Mesenteric fat pad (tissue), 1 donor: ENCODE measurements around the gene ZBTB25. TPM values are rescaled to one million over a fixed set of nuclear protein-coding genes. Genes with fewer than 3 reads are reported as not detected.

Experiments used
- DNase-seq: peaks from one replicate; pipeline ENCODE4 v3.0.0-alpha.2; 2020; ENCODE audit warnings: low spot score
- total RNA-seq: library from RNA; stranded (reverse); fragmentation: NEBNext Ultra II Directional; extraction: Animal tissue kit (Norgen Biotek cat#: 25700); gene quantifications from one replicate; pipeline ENCODE4 v1.2.1, GENCODE V29; 2021
- donor health status: DM: yes; HTN: yes; CAD: no.

Gene ZBTB25
- total RNA-seq, 1 donor from 2014 or later: 11.2 TPM

DNA sequence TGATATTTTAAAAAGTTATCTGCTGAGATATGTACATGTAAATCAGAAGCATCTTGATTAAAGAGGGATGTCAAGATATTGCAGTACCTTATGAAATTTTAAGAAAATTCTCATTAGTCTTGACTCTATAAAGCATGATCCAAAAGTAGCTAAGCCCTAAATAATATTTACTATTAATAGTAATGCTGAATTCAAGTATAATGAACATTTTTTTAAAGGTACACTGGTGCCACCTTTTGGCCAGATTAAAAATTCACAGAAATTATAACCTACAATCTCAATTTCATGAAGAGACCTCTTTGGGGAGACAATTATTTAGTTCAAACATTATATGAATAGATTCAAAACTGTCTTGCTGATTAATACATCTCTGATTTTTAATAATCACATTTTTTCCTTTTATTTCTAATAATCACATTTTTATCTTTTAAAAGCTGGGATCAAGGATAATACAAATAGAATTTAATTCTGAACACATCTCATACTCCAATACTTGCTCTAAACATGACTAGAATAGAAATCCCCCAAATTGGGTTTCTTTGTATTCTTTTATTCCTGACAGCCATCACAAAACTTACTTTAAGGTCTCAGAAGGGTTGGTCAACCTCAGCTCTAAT is 24.9 kb downstream of the ZBTB25 start:
- no peak for DNase-seq

DNA sequence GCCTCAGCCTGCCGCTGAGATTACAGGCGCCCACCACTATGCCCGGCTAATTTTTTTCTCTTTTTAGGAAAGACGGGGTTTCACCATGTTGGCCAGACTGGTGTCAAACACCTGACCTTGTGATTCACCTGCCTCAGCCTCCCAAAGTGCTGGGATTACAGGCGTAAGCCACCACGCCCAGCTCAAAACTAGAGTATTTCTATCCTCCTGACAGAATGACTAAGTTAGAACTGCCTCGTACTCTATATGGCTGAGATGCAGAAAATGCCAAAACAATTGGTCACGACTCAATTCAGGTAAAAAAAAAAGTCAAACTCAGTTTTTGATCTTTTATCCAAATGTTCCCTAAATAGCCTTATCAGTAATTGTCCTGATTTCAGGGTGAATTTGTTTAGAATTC is 27.2 kb downstream of the ZBTB25 start:
- DNase-seq: no peak

DNA sequence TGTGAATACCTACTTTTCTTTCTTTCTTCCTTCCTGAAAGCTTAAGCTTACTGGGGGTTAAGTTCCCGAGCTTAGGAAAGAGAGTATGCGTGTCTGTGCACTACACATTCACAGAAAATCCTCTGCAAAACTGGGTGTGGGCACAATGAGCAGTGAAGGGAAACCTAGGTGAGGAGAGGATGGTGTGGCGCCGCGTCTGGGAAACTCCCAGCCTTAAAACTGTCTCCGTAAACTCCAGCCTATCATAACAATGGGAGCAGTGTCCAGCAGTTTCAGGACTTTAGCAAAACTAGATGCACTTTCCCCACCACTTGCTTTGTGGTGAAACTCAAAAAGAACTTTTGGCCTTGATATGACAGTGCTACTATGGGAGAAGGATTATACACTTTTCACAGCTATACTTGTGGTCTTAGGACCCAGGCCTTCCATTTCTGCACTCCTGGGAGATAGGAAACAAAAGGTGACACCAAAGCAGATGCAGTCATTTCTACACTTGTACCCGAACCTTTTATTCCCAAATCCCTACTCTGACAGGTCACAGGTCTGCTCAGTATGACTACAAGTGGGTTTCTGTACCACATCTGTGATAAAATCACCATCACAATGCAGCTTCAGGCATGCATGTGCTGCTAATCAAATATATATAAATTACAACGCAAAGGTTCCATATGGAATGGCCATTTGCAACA is 27.9 kb downstream of the ZBTB25 start:
- no peak for DNase-seq

DNA sequence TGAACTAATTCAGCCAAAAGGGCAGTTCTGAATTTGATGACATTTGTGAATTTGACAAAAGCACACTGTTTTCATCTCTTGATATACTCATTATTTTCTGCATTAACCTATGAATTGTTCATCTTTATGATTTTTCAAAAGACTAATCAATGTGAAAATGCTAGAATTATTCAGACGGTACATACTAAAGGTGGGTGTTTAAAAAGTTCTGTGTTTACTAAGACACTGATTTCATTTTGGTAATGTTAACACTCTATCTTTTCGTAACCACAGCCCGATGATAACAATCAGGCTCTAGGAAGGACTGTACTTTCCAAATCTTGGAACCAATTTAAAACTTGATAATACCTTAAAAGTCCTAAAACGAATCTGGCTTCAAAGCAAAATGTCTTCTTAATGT is 28.9 kb downstream of the ZBTB25 start:
- no peak for DNase-seq

DNA sequence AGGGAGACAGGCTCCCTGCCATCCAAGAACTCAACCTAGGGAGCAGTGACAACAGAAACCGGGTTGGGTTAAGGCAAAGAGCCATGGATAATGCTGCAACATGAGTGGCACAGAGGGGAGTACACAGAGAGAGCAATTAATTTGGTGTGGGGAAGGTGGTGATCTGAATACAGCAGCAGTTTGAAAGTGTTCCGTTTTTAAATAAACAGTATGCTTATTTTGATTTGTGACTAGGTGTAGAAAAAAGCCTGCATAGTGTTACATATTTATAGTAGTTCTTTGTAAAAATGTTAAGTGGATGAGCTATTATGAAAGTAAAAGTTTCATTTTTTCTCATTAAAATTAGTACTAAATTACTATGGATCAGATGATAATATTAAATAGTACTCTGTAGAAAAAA is 29.6 kb downstream of the ZBTB25 start:
- DNase-seq: no peak

DNA sequence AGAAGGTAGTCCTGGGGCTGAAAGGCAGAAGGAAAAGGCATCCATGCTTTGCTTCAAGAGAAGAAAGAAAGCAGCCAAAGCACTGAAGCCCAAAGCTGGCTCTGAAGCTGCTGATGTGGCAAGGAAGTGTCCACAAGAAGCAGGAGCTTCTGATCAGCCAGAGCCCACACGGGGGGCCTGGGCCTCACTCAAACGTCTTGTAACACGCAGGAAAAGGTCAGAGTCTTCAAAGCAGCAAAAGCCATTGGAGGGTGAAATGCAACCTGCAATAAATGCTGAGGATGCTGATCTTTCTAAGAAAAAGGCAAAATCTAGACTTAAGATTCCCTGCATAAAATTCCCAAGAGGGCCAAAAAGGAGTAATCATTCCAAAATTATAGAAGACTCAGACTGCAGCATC is 35.2 kb downstream of the ZBTB25 start:
- DNase-seq: no peak

DNA sequence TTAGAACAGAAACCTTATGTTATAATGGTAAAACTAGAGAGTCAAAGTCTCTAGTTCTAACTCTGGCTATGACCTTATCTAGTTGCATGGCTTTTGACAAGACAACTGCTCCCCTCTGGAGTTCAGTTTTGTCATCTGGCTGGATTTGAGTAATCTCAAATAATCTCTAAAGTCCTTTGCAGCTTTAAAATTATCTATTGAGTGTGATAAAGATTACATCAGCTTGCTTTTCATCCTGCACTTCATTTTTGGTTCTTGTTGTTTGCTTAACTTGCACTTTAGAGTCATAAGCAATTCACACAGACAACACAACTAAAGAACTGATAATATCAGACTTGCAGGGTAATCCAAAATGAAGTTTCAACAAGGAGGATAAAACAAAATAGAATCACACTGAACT is 36.1 kb downstream of the ZBTB25 start:
- no peak for DNase-seq

DNA sequence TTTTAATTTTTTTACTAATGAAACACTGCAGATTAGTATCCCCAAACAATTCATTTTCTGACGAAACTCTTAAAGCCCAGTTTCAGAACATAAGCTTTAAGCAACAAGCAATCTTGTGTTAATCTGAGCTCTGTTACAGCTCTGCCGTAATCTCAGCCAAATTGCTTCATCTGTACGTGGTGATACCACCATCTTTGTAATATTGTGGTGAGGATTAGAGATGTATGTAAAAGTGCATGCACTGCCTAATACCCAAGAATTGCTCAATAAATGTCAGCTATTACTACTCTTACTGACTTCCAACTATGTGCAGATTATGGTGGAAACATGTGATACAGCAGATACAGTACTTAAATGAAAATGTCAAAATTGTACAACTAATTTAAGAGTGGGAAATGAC is 36.5 kb downstream of the ZBTB25 start:
- DNase-seq: no peak

DNA sequence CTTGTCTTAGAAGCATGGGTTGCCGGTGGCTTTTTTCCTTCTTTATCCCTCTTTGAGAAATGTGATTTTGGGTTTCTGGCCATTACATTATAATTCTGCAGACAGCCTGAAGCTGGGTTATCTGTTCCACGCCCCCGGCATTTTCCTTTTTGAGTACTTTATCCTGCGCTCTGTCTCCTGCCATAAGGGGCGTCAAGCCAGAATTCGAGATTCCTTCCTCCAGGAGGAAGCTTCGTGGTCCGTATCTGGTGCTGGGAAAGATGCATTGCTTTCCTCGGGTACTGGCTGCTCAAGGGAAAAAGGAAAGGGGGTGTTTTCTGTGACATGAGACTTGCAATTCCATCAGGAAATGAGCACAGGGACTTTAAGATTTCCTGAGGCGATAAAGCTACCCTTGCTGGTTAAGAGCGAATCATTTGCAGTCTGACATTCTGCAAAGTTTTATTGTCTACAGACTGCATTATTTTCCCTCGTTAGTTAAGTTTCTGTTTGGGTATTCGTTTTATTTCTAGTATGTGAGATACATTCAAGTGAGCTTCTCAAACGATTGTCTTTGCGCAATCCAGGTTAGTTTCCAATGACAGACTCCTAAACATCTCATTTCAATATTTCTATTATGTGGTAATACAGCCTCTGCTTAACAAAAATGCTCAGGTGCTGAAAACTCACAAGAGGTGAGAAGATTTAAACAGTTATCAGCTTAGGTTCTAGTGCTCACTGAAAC is 37.6 kb downstream of the ZBTB25 start:
- no peak for DNase-seq

DNA sequence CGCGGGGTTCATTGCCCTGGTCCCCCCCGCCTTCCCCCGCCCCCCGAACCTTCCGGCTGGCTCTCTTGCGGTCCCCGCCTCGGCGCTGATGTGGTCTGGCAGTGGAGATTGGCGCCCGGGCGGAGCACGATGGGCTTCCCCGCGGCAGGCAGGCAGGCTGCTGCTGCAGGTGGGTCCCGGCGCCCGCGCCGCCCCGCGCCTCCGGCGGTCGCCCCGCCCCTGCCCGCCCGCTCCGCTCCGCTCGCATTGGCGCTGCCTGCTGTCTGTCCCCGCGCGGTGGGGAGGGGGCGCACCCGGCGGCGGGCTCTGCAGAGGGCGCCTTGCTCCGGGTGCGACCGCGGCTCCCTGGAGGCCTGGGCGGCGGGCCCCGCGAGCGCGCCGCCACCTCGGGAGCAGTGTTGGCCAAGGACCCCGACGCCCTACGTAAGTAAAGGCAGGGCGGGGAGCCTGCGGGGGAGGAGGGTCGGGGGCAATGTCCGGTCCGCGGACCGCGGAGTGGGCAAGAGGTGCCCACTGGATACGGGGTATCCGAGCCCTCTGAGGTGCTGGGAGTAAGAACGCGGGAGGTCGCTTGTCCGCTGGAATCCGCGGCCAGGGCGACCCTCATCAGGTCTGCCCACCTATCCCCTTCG is 38.3 kb downstream of the ZBTB25 start, which contains the start of gene AKAP5:
Gene AKAP5, plus strand, starts transcription at position 309 of the 632 bp plus-strand sequence. CDS start 2,896 bp downstream, outside the sequence.
- DNase-seq: no peak

DNA sequence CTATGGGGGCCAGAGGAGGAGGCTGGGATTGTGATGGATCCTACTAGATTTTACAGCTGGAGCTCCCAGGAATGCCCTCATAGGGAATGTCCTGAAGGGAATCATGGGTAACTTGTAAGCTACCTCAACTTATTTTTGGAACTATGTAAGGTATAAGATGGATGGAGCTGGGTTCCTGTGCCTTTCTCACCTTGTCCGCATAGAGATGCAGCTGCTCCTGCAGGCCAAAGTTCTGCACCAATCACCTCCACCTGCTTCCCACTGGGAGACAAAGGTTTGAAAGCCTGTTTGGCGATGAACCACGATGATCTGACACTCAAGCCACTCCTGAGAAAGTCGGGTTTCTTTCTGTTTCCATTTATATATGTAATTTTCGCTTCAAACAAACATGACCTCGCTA is 39.0 kb downstream of the ZBTB25 start:
- no peak for DNase-seq

DNA sequence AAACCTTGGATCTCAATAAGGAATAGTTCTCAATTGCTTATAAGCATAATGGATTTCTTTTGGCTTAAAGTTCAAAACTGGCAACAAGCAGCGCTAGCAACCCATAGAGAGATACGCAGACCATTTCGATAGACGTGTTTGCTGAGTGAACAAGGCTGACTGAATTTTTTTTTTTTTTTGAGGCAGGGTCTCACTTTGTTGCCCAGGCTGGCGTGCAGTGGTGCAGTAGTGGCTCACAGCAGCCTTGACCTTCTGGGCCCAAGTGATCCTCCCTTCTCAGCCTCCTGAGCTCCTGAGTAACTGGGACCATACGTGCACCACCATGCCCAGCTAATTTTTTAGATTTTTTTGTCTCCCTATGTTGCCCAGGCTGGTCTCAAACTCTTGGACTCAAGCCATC is 39.8 kb downstream of the ZBTB25 start:
- no peak for DNase-seq

DNA sequence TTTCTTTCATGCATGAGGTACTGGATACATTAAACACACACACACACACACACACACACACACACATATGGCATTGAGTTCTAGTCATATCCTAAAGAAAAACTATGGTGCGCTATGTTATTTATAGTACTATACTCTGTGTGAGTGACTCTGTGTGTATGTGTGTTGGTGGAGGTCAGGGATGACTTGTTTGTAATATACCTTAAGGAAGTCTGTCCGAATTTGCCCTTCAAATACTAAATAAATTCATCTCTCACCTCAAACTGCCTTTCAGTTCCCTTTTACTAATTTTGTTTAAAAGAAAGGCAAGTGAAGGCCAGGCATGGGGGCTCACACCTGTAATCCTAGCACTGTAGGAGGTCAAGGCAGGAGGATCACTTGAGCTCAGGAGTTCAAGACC is 40.4 kb downstream of the ZBTB25 start:
- no peak for DNase-seq

DNA sequence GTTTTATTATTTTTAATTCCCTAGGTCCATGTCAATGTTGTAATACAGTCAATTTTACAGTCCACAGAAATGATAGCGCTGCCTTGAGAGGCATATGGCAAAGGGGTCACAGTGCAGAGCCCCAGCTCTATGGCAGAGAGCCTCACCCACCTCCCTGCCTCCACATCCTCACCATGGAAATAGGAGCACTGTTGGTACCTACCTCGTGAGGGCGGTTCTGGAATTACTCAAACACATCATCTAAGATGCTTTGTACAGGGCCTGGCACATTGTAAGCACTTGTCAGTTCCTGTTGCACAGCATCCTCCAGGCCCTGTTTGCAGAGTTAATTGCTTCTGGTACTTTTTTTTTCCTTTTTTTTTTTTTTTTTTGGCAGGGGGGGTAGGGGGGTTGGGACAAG is 42.4 kb downstream of the ZBTB25 start:
- DNase-seq: no peak

DNA sequence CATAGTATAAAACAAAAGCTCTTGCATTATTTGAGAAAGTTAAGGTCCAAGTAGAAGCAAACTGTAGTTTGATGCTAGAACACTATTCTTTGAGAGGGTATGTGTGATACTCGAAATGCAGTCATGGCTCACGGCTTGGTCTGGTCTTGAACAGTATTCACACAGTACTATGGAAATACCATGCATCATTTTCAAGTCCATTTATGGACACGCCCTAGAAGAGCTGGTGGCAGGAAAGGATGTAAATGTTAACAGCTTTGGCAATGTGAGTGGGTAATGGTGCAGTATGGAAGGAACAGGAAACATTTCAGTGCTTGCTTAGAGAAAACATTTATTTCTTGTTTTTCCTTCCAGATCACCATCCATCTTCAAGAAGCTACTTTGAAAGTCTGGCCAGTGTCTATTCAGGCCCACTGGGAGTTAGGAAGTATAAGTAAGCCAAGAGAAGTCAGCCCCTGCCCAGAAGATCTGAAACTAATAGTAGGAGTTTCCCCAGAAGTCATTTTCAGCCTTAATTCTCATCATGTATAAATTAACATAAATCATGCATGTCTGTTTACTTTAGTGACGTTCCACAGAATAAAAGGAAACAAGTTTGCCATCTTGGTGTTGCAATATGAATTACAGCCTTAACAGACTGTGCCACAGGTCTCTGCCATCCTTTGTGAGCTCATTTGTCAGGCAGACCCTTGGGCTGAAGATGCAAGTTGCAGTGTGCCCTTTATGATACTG is 44.1 kb downstream of the ZBTB25 start:
- no peak for DNase-seq

DNA sequence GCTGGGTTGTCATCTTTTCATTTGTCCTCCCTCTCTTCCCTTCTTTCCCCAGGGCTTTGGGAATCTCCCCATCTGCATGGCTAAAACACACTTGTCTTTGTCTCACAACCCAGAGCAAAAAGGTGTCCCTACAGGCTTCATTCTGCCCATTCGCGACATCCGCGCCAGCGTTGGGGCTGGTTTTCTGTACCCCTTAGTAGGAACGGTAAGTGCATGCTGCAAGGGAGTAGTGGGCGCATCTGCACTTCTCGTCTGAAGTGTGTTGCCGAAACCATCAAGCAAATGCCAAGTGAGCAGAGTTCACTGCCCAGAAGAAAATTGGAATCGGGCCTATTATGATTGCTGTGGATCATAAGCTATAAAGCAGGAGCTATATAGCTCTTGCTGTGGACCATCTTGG is 49.0 kb downstream of the ZBTB25 start:
- no peak for DNase-seq

DNA sequence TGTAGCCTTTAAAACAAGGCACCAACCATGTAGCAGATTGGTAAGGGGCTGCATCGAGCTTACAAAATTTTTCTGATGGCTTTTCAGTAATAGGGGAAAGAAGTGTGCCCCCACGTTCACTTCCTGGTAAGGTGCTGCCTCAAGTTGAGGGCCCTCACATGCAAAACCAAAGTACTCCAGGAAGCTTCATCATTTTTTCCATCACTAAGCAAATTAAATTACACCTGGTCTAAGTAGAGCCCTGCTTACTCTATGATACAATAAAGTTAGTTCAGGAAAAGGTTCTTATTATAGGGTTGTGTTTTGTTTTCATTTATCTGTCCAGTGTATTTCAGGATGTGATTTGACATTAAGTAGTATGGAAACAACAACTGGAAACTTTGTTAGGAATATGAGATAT is 53.4 kb downstream of the ZBTB25 start:
- DNase-seq: no peak

DNA sequence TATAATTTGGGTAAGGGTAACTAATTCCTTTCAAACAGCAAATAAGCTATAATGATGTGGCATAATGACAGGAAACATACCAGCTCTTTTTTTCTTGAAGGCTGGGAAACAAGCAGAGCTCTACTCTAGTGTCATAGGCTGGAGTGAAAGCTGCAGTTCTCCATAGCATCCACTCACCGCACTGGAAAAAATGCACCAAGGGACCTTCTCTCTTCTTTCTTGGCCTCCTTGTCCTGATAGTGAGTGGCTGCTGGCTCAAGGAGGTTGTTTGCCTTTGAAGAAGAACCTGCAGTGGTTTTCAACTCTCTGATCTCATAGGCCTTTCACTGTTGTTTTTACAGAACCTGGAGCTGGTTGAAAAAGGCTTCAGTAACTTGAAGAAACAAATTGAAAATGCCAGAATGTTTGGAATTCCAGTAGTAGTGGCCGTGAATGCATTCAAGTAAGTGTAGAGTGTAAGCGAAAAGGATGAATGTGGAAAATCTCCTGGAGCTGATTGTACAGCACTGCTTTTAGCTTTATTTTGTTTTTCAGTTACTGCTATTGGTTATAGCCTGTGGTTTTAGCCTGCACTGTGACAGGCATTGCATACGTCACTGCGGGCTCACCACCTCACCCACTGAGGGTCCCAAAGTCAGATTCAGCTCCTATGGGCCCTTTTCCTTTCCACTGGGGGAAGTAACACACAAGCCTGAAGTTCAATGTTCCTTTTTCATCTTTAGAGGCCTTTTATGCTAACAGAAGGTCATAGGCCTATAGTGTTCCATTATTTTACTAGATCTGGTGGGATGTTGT is 55.6 kb downstream of the ZBTB25 start:
- DNase-seq: no peak

DNA sequence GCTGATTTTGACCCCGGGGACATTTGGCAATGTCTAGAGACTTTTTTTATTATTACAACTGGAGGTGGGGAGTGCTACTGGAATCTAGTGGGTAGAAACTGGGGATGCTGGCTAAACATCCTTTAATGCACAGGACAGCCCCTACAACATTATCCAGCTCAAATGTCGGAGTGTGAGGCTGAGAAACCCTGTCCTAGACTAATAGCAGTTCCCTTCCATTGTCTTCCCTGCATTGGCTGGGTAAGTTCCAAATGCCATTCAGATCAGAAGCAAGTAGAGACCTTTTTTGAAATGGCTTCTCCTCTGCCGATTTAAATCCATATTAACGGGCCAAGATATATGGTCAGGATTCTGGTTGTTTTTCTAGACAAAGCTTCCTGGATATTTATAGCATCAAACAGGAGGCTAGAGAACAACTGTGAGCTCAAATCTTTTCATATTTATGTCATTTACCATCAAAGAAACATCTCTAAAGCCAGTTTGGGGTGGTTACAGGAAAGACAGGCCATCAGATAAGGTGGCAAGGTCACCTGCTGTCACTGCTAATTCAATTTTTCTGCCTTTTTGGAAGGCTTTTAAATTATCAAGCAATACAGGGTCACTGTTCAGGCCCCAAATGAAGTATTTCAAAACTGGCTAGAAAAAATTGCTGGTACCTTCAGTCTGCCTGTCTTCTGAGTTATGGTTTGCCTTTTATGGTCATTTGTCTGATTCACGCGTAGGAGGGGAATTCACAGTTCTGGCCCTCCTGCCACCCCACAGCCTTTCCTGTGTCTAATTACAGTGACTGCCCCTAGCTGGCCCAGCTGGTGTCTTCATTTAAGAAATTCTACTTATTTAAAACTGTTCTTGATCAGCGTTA is 58.4 kb downstream of the ZBTB25 start:
- no peak for DNase-seq

DNA sequence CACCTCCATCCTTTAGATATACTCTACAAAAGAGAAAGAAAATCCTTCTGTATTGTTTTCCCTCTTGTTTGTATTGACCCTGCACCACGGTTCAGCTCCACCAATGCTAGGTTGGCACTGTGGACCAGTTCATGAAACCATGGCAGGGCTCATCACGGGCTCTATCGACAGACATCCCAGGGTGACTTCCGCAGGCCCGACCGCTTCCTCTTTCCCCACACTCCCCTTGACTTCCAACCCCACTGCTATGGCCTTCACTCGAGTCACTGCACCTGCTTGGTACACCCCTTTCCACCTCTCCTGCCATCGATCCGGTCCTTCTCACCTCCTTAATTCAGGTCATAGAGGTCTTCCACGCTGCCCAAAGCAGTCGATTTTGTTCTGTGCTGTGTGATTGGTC is 59.5 kb downstream of the ZBTB25 start:
- DNase-seq: no peak
